ENCODE data around the gene FAM13A.

- TF ChIP-seq CTCF (IDR thresholded peaks at IDR 0.05; ENCODE audit: low read depth, low read length), result no peak
- TF ChIP-seq POLR2A (IDR thresholded peaks at IDR 0.05; ENCODE audit: extremely low read depth, insufficient read length), result no peak
- TF ChIP-seq MYC (IDR thresholded peaks at IDR 0.05; ENCODE audit: low read depth, low read length), result no peak
- no peak for TF ChIP-seq MAX (IDR thresholded peaks at IDR 0.05; ENCODE audit: low read depth, low read length)
Measured at GRCh38 chr4:88759039-88759894, 297.7 kb downstream of the FAM13A start.
